ENCODE results near the gene ZNF70.

ZNF70 gene

GRCh38 chr22:23779083-23779482 is 28.2 kb upstream of the ZNF70 start:
- DNase-seq (ENCODE audit: extremely low read depth, low read depth): no peak
- TF ChIP-seq CTCF (IDR thresholded peaks at IDR 0.05; ENCODE audit: low read depth, low read length): no peak

GRCh38 chr22:23778577-23778900 is 27.6 kb upstream of the ZNF70 start:
- no peak for TF ChIP-seq CTCF (IDR thresholded peaks at IDR 0.05; ENCODE audit: low read depth, low read length)
- DNase-seq (ENCODE audit: extremely low read depth, low read depth): no peak

- DNase-seq (ENCODE audit: extremely low read depth, low read depth): no peak
Observed at GRCh38 chr22:23777776-23778576, 27.1 kb upstream of the ZNF70 start.

GRCh38 chr22:23775779-23776375 is 25.0 kb upstream of the ZNF70 start:
- no peak for TF ChIP-seq CTCF (IDR thresholded peaks at IDR 0.05; ENCODE audit: low read depth, low read length)
- DNase-seq (ENCODE audit: extremely low read depth, low read depth): no peak

More at GRCh38 chr22:23777776-23778576, 27.1 kb upstream of the ZNF70 start:
- TF ChIP-seq CTCF (IDR thresholded peaks at IDR 0.05; ENCODE audit: low read depth, low read length): no peak

GRCh38 chr22:23774922-23775436 is 24.1 kb upstream of the ZNF70 start:
- no peak for DNase-seq (ENCODE audit: extremely low read depth, low read depth)
- no peak for TF ChIP-seq CTCF (IDR thresholded peaks at IDR 0.05; ENCODE audit: low read depth, low read length)

- TF ChIP-seq CTCF (IDR thresholded peaks at IDR 0.05; ENCODE audit: low read depth, low read length): no peak
- DNase-seq (ENCODE audit: extremely low read depth, low read depth): no peak
Observed at GRCh38 chr22:23774114-23774921, 23.4 kb upstream of the ZNF70 start.

Measured in AG09319 (cell line).